Measurements from ENCODE around the gene EIF3F.

GRCh38 chr11:7968686-7969085, 18.5 kb upstream of the EIF3F start:
- no peak for TF ChIP-seq MAX (IDR thresholded peaks at IDR 0.05)
- TF ChIP-seq REST (IDR thresholded peaks at IDR 0.05; ENCODE audit: low read depth), result no peak
- no peak for TF ChIP-seq YY1 (IDR thresholded peaks at IDR 0.05; ENCODE audit: low read depth)
- TF ChIP-seq TCF12 (IDR thresholded peaks at IDR 0.05; ENCODE audit: low read depth), result no peak
- no peak for TF ChIP-seq TAF1 (IDR thresholded peaks at IDR 0.05; ENCODE audit: low read depth)
- no peak for TF ChIP-seq EGR1 (IDR thresholded peaks at IDR 0.05)
- TF ChIP-seq NFIC (IDR thresholded peaks at IDR 0.05), result no peak
- TF ChIP-seq RAD21 (IDR thresholded peaks at IDR 0.05; ENCODE audit: low read depth), result no peak
